ENCODE results near the gene NR6A1. TPM values are rescaled to one million over a fixed set of nuclear protein-coding genes. Genes with fewer than 3 reads are reported as not detected.
A peak's percentile ranks its signal among the peaks of the same experiment; 100 is the strongest.

The NR6A1 gene
- total RNA-seq, 1 experiment from 2014 or later, result 0.77 TPM

DNA sequence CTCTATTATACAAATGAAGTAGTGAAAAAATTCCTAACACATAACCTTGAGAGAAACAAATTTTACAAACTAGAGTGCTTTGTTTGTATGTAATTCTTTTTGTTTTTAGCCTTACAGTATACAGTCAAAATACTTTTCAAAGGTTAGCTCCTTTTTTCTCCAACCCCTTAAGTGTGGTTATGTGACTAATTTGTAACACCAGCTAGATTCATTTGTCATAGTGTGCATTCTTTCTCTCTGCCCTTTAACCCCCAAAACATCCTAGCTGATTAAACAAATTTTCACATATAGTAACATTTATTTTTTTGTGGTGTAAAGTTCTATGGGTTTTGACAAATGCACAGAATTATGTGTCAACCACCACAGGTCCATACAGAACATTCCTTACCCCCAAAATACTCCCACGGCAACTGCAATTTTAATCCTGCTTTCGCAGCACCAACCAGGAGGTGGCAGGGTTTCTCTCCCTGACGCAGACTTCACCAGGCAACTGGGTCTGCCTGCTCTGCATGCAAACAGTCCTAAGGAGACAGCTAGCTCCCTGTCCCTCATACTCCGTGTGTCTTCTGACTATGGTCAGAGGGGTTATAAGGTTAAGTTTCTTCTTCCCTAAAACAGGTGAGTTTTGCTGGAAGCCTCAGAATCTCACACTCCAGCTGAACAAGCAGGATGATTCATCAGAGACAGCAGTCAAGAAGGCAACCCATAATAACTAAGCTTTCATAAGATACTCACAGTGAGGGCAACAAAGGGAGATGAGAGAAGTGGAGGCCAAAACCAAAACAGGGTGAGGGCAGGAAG lies 219.4 kb downstream of the NR6A1 start:
- Histone ChIP-seq H4K20me1 (ENCODE audit: low read length) (no peaks in the 10 kb centered on the region), H3K4me3 (ENCODE audit: low read length) (no peak overlapping the region), H3K9me3 (ENCODE audit: low read length) (no peaks in the 10 kb centered on the region), H3K36me3 (ENCODE audit: low read depth, low read length) (no peaks in the 10 kb centered on the region), H3F3A (ENCODE audit: low read length, unreplicated experiment) (no peaks in the 10 kb centered on the region), H3K4me2 (ENCODE audit: low read length) (no peak overlapping the region), H3K27me3 (ENCODE audit: low read length) (no peaks in the 10 kb centered on the region), H3K27ac (ENCODE audit: low read length) (no peak overlapping the region), H3K4me1 (ENCODE audit: insufficient read depth, low read length) (peaks cover 13% of the 10 kb centered on the region; the same call in 1 of the 2 replicates), H3K9ac (ENCODE audit: low read length) (no peak overlapping the region), H3K79me2 (ENCODE audit: low read length) (no peaks in the 10 kb centered on the region), H2AFZ (ENCODE audit: low read length) (no peak overlapping the region), H3K9me2 (replicated peaks; ENCODE audit: low read length) (no peaks in the 10 kb centered on the region)
- BruUV-seq (replicated peaks), result no TSS peak
- CTCF ChIA-PET, result interaction anchor here (0.6 to 1.5 kb wide), 6 partner anchors 15 to 218 kb away, joined by 3 to 18 read pairs (median 8); no protein-coding TSS in a partner anchor
- no peak for TF ChIP-seq EZH2 (IDR thresholded peaks at IDR 0.05; ENCODE audit: low read length, unreplicated experiment)
- TF ChIP-seq, protein P1, sequence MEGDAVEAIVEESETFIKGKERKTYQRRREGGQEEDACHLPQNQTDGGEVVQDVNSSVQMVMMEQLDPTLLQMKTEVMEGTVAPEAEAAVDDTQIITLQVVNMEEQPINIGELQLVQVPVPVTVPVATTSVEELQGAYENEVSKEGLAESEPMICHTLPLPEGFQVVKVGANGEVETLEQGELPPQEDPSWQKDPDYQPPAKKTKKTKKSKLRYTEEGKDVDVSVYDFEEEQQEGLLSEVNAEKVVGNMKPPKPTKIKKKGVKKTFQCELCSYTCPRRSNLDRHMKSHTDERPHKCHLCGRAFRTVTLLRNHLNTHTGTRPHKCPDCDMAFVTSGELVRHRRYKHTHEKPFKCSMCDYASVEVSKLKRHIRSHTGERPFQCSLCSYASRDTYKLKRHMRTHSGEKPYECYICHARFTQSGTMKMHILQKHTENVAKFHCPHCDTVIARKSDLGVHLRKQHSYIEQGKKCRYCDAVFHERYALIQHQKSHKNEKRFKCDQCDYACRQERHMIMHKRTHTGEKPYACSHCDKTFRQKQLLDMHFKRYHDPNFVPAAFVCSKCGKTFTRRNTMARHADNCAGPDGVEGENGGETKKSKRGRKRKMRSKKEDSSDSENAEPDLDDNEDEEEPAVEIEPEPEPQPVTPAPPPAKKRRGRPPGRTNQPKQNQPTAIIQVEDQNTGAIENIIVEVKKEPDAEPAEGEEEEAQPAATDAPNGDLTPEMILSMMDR (conservative IDR thresholded peaks at IDR 0.05; ENCODE audit: low read depth, low read length), result peak; percentile 84
- no peak for TF ChIP-seq EZH2phosphoT487 (IDR thresholded peaks at IDR 0.05; ENCODE audit: borderline replicate concordance, low read length)
- ATAC-seq (peak; percentile 88), DNase-seq (peak; percentile 64)
- POLR2A ChIA-PET (ENCODE audit: unreplicated experiment), result interaction anchor here (0.6 kb wide), 1 partner anchor 109 kb away, joined by 7 read pairs; no protein-coding TSS in a partner anchor
- intact Hi-C loops (cut with micrococcal nuclease), result loop anchor here (1.0 to 5.0 kb wide), 3 partner anchors 66 to 201 kb away; no protein-coding TSS in a partner anchor

GRCh38 chr9:124550072-124550471 lies 221.0 kb downstream of the NR6A1 start:
- H3K79me2 ChIP-seq (ENCODE audit: low read length), result no peaks in the 10 kb centered on the region
- ATAC-seq (no peak), DNase-seq (no peak)
- no peaks in the 10 kb centered on the region for H3K9me3 ChIP-seq (ENCODE audit: low read length)
- CTCF ChIA-PET, result no interaction called here
- BruUV-seq (replicated peaks), result no TSS peak
- no peak overlapping the region for H3K9ac ChIP-seq (ENCODE audit: low read length)
- no peaks in the 10 kb centered on the region for H3K36me3 ChIP-seq (ENCODE audit: low read depth, low read length)
- intact Hi-C loops (cut with micrococcal nuclease), result loop anchor here (5.0 kb wide), 1 partner anchor 202 kb away; no protein-coding TSS in a partner anchor
- peaks cover 13% of the 10 kb centered on the region; the same call in 1 of the 2 replicates for H3K4me1 ChIP-seq (ENCODE audit: insufficient read depth, low read length)
- no peaks in the 10 kb centered on the region for H3F3A ChIP-seq (ENCODE audit: low read length, unreplicated experiment)
- H3K4me3 ChIP-seq (ENCODE audit: low read length), result no peak overlapping the region
- POLR2A ChIA-PET (ENCODE audit: unreplicated experiment), result interaction anchor here (0.6 kb wide), 1 partner anchor 86 kb away, joined by 3 read pairs; no protein-coding TSS in a partner anchor
- no peak overlapping the region for H3K27ac ChIP-seq (ENCODE audit: low read length)
- no peak overlapping the region for H2AFZ ChIP-seq (ENCODE audit: low read length)
- no peaks in the 10 kb centered on the region for H4K20me1 ChIP-seq (ENCODE audit: low read length)
- TF ChIP-seq, protein P1 (conservative IDR thresholded peaks at IDR 0.05; ENCODE audit: low read depth, low read length), result no peak
- no peak overlapping the region for H3K4me2 ChIP-seq (ENCODE audit: low read length)
- H3K9me2 ChIP-seq (replicated peaks; ENCODE audit: low read length), result no peaks in the 10 kb centered on the region
- no peaks in the 10 kb centered on the region for H3K27me3 ChIP-seq (ENCODE audit: low read length)

DNA sequence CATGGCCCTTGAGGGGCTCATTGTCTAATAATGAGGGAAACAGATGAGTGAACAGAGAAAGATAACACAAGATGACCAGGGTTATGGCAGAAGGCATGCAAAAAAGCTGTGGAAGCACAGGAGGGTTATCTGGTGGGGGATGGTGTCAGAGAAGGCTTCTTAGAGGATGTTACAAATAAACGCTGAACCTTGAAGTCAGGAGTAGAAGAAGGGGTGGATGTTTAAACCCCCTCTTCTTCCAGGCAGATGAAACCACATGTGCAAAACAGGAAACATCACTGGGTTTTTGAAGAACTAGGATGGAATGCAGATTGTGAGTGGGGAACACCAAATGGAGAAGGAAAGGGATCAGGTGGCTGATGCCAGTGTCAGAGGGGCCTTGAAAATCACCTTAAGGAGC lies 222.1 kb downstream of the NR6A1 start:
- no TSS peak for BruUV-seq (replicated peaks)
- POLR2A ChIA-PET (ENCODE audit: unreplicated experiment), result no interaction called here
- H3K9ac ChIP-seq (ENCODE audit: low read length), result no peak overlapping the region
- H2AFZ ChIP-seq (ENCODE audit: low read length), result no peak overlapping the region
- H3K4me2 ChIP-seq (ENCODE audit: low read length), result no peak overlapping the region
- ATAC-seq (no peak), DNase-seq (no peak)
- H3K4me1 ChIP-seq (ENCODE audit: insufficient read depth, low read length), result peaks cover 13% of the 10 kb centered on the region; the same call in 1 of the 2 replicates
- CTCF ChIA-PET, result no interaction called here
- no peaks in the 10 kb centered on the region for H3K79me2 ChIP-seq (ENCODE audit: low read length)
- H3K9me3 ChIP-seq (ENCODE audit: low read length), result no peaks in the 10 kb centered on the region
- no peaks in the 10 kb centered on the region for H4K20me1 ChIP-seq (ENCODE audit: low read length)
- H3K36me3 ChIP-seq (ENCODE audit: low read depth, low read length), result no peaks in the 10 kb centered on the region
- H3K9me2 ChIP-seq (replicated peaks; ENCODE audit: low read length), result no peaks in the 10 kb centered on the region
- TF ChIP-seq, protein P1 (conservative IDR thresholded peaks at IDR 0.05; ENCODE audit: low read depth, low read length), result no peak
- no peak for TF ChIP-seq EZH2 (IDR thresholded peaks at IDR 0.05; ENCODE audit: low read length, unreplicated experiment)
- no peak for TF ChIP-seq EZH2phosphoT487 (IDR thresholded peaks at IDR 0.05; ENCODE audit: borderline replicate concordance, low read length)
- intact Hi-C loops (cut with micrococcal nuclease), result no loop called here
- H3K27me3 ChIP-seq (ENCODE audit: low read length), result no peaks in the 10 kb centered on the region
- H3F3A ChIP-seq (ENCODE audit: low read length, unreplicated experiment), result no peaks in the 10 kb centered on the region
- H3K27ac ChIP-seq (ENCODE audit: low read length), result no peak overlapping the region
- no peak overlapping the region for H3K4me3 ChIP-seq (ENCODE audit: low read length)
